NCI-H1930 (cell line): Measurements from ENCODE around the gene TXLNB.
"Not testable (repeated sequence)": the region's sequence is repeated elsewhere in the genome, so short reads cannot be mapped to it uniquely, and the experiment has no call there.

Experiments
- DNase-seq, 2 experiments: peaks; one replicate each; lab custom pipeline; 2025; lab: John Stamatoyannopoulos, UW

The TXLNB gene

DNA sequence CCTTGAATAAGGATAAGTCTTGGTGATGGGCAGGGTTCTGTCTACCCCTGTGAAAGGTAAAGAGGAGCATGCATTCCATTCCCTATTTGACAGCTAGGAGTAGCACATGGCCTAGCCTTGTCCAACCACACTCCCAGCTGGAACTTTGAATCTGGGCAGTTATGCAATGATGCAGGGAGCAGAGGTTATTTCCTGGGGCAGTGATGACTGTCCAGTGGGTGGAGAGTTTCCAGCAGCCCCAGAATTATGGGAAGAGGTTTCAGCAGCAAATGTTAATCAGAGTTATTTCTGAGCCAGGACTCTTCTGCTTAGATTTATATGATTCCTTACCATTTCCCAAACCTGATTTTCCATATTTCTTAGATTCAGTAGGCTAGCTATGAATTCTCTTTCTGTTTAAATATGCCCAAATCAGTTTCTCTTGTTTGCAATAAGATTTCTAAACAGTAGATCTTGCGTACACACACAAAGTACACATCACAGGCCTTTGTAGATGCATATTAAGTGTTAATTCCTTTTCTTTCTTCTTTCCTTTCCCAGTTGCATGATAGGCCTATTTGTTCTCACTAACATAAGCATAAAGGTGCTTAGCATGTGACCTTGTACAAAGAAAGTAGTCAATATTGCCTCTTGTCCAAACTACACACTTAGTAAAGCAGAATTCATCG, 17.3 kb upstream of the TXLNB start:
- DNase-seq: no peak

GRCh38 chr6:139308286-139308916, 16.6 kb upstream of the TXLNB start:
- no peak for DNase-seq

- DNase-seq: no peak
Measured at GRCh38 chr6:139306291-139306981, 14.6 kb upstream of the TXLNB start.

DNA sequence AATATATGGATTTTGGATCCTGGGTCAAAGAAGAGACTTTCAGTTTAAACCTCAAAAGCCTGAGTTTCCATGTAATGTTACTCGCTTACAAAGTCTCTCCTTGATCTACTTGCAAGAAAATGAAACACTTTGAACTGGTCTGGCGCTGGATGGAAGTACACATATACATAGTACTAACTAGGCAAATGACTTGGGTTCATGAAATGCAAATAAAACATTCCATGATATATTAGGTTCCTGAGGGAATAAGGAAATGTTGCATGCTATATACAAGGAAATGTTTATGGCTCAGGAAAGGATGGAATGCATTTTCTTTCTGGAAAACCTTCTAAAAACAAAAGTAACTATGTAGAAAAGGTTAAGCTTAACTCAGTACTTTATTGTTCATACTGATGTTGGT, 11.4 kb upstream of the TXLNB start:
- no peak for DNase-seq

DNA sequence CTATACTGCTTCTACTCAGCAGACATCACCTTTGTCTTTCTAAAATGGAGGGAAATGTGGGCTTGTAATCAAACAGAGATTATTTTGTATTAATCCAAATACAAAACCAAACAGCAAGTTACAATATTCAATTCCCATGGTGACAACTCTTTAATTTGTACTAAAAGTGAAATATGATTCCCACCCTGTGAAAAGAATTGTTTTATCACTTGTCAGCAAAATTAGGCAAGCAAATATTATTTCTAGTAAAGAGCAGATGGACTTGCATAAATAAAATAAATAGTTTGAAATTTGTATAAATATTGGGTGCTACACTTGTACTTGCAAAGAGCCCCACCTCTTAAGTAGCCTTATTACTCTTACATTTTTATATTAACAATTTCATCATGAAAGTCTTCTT, 6.1 kb upstream of the TXLNB start:
- no peak for DNase-seq

GRCh38 chr6:139296927-139297326, 5.1 kb upstream of the TXLNB start:
- no peak for DNase-seq

GRCh38 chr6:139295901-139296300, 4.1 kb upstream of the TXLNB start:
- DNase-seq: no peak

DNA sequence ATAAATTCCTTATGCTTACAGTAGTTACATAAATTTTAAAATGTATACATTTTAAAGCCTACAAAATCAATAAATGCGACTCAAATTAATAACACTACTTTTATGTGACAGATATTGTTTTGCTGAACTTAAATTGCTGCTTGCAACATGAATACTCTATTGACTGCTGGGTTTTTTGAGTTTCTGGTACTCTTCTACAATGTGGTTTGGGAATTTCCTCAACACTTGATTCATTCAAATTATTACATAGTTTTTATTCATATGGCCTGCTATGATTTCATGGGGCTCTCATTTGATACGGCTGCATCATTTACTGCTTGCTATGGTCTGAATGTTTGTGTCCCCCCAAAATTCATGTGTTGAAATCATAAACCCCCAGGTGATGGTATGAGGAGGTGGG, 2.3 kb upstream of the TXLNB start:
- no peak for DNase-seq

DNA sequence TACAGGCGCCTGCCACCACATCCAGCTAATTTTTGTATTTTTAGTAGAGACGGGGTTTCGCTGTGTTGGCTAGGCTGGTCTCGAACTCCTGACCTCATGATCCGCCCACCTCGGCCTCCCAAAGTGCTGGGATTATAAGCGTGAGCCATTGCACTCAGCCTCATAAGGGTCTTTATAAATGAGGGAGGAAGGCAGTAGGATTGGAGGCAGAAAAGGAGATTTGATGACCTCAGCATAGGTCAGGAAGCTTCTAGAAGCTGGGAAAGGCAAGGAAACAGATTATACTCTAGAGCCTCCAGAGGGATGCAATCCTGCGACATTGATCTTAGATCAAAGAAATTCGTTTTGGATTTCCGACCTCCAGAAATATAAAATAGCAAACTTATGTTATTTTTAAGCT, 1.4 kb upstream of the TXLNB start:
- DNase-seq: not testable (repeated sequence)

DNA sequence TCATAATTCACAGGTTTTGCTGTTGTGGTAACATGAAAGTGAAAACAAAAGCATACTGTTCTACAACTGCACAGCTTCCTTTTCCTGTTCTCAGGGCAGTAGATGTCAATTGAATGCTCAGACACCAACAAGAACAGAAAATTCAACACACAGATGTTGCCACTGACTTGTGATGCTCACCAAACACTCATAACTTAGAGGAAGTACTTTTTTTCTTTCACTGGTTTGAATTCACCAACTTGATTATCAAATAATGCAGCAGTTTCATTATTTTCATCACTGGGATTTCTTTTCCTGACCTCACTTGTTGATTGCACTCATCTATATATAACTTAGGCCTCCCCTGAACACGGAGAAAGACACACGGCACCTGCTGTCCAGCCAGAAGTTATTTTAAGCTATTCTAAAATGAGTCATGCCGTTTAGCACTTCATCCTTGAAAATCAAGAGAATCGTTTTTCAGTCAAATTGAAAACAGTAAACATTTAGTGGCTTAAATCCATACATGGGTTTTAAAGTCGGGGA, 949 bp downstream of the TXLNB start:
- DNase-seq: no peak

DNA sequence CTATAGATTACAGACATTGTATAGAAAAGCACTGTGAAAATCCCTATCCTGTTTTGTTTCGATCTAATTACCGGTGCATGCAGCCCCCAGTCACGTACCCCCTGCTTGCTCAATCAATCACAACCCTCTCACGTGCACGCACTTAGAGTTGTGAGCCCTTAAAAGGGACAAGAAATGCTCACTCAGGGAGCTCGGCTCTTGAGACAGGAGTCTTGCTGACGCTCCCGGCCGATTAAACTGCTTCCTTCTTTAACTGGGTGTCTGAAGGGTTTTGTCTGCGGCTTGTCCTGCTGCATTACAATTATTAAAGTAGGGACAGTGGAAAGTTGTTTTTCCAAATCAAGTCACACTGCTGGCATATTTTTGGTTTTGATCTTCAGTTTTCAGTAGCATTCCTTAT, 2.6 kb downstream of the TXLNB start:
- no peak for DNase-seq

DNA sequence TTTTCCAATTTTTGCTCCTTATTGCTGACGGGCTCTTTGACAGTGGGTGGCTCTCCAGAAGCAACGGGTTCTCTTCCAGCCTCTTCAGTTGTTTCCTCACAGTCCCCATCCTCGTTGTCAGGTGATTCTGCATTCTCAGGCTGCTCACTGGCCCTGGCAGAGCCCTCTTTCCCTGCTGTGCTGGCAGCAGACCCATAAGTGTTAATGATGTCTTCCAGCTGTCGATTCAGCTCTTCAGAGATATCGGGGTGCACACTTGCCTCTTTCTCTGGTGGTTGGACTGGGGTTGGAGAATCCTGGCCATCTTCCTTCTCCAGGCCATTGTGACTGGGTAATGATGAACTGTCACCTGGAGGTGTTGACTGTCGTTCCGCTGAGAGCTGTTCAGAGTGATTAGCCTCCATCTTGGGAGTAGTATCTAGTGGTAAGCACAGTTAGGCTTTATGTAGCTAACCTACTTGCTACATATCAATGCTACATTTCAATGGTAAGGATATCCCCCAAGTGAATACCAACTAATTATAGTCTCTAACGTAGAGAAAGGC, 3.2 kb downstream of the TXLNB start:
- DNase-seq: no peak

GRCh38 chr6:139287868-139288267, 3.9 kb downstream of the TXLNB start:
- DNase-seq: no peak

DNA sequence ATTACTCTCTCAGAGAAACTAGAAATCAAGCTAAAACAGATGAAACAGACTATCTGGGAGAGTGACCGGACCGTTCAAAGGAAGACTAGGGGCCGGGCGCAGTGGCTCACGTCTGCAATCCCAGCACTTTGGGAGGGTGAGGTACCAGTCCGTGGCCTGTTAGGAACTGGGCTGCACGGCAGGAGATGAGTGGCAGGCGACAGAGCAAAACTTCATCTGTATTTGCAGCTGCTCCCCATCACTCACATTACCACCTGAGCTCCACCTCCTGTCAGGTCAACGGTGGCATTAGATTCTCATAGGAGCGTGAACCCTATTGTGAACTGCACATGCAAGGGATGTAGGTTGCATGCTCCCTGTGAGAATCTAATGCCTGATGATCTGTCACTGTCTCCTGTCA, 5.4 kb downstream of the TXLNB start:
- DNase-seq: not testable (repeated sequence)

GRCh38 chr6:139285590-139285989, 6.2 kb downstream of the TXLNB start:
- no peak for DNase-seq

GRCh38 chr6:139284789-139285188, 7.0 kb downstream of the TXLNB start:
- DNase-seq: no peak

- DNase-seq: no peak
Measured at GRCh38 chr6:139282684-139283083, 9.1 kb downstream of the TXLNB start.

DNA sequence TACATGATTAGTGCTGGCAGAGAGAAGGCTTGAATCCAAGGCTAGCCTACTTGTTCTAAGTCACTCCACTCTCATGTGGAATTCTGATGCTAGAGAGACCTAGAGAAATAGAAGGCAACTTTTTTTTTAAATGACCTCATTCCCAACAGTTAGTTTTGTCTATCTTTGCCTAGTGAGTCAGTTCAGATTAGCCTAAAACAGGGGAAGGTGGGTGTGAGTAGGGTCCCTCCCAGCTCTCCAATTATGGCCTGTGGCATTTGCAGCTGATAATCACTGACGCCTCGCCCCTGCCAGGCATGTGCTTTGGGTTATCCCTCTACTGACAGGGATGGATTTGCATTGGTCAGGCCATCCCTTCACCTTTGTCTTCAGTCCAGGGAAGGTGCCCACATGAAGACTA, 13.6 kb downstream of the TXLNB start:
- DNase-seq: no peak

- no peak for DNase-seq
Measured at GRCh38 chr6:139277587-139277986, 14.2 kb downstream of the TXLNB start.

DNA sequence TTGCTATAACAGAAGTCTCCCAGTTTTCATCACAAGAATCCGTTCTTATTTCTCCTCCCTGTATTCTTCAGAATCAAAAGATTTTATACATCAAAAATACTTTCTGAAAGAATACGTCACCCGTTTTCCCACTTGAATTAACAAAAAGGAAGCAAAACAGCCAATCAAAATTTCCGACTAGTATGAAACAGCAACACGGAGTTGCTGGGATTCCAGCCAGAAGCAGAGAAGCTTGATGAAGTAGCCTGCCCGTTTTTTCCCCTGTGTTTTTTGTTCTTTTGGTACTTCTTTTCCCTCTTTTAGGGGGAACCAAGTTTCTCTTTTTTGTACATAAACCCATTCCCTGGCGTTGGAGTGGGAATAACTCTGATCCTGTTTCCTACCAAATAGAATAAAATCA, 14.6 kb downstream of the TXLNB start:
- DNase-seq: no peak

DNA sequence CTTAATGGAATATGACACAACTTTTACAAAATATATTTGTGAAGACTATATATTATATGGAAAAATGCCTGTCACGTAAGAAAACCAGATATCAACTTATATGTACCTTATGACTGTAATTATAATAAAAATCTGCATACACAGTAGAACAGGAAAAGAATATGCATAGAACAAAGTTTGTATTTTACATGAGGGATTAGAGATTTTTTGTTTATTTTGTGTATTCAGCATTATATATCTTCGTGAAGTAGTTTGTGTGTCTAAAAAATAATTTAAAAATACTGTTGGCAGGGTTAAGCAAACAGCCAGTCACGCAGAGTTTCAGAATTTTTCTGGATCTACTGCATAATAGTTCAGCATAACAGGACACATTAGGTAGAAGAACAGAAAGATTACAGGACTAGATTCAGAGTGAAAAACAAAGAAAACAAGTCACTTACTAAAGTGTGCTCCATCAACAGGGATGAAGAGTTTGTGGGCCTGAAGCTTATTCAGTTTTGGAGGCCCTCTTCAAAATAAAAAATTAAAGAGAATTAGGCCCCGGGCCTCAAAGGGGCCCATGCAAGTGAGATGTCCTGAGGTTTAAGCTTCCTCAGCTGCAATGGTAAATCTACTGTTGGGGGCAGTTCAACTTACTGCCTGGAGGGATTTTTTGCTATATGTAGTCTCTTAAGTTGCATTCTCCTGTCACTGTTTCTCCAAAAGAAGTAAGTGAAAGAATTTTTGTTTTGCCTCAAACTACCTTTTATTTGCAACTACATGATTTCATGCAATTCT, 16.3 kb downstream of the TXLNB start:
- DNase-seq: no peak

DNA sequence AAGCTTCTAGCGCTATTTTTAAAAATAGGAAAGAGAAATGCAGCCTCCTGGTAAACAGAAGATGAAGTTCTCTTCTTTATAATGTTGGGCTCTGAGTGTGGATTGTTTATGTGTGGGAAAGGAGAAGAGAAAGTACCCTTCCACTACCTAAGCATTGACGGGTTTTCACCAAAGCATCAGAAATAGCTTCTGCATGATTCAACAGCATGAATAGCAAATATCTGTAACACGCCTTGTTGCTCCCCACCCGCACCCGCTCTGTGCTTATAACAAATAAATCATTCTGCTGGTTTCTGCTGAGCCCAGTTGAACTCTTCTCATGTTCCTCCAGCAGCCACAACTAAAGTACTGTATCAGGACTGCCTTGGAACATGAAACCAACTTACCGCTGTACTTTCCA, 20.7 kb downstream of the TXLNB start:
- no peak for DNase-seq
